ENCODE results near the gene STAU1. TPM values are rescaled to one million over a fixed set of nuclear protein-coding genes. Genes with fewer than 3 reads are reported as not detected.

STAU1 gene
- total and polyA plus RNA-seq, 2 donors (not counting 1 experiment from before 2014, with no cell fraction given) = 48.1 to 79.8 TPM

- Histone ChIP-seq H4K20me1 (ENCODE audit: control insufficient read depth, extremely low read depth, insufficient read depth, low read length) (no peaks in the 10 kb centered on the region), H3K4me3 (replicated peaks in 1 of 4; ENCODE audit: control extremely low read depth in 1 of 4, insufficient read depth in 1 of 4, low read depth in 3 of 4, low read length in 4 of 4) (peak overlapping the region in 1 of 4 experiments; percentile 2), H3K79me2 (ENCODE audit: control insufficient read depth, insufficient read depth, low read length) (peaks cover 31% of the 10 kb centered on the region), H3K36me3 (ENCODE audit: control insufficient read depth, insufficient read depth, low read length) (peaks cover 2% of the 10 kb centered on the region), H3K9ac (ENCODE audit: insufficient read depth, low read length) (no peak overlapping the region), H3K27me3 (ENCODE audit: control insufficient read depth, insufficient read depth, low read length) (no peaks in the 10 kb centered on the region), H3K4me1 (ENCODE audit: control insufficient read depth, extremely low read depth, insufficient read depth, low read length) (peaks cover 4% of the 10 kb centered on the region), H3K4me2 (ENCODE audit: extremely low read depth, insufficient read depth, low read length) (peak overlapping the region; percentile 82), H3K9me3 (ENCODE audit: control insufficient read depth, insufficient read depth, low read depth, low read length) (no peaks in the 10 kb centered on the region), H3K27ac (ENCODE audit: insufficient read depth, low read length) (peak overlapping the region; percentile 22), H2AFZ (ENCODE audit: low read length) (no peak overlapping the region)
- no peak for DNase-seq (ENCODE audit: low read depth in 2 of 2)
- TF ChIP-seq EZH2 (IDR thresholded peaks at IDR 0.05; ENCODE audit: low read length, missing control alignments) (no peak), CTCF (conservative IDR thresholded peaks at IDR 0.05 in 1 of 2, IDR thresholded peaks at IDR 0.05 in 1 of 2; ENCODE audit: low read depth in 1 of 2, low read length in 2 of 2) (no peak)
Observed at GRCh38 chr20:49166534-49167449, 21.3 kb downstream of the STAU1 start.

GRCh38 chr20:49165611-49166010 is 22.5 kb downstream of the STAU1 start:
- no peak overlapping the region for H2AFZ ChIP-seq (ENCODE audit: low read length)
- H3K9me3 ChIP-seq (ENCODE audit: control insufficient read depth, insufficient read depth, low read depth, low read length) = no peaks in the 10 kb centered on the region
- no peaks in the 10 kb centered on the region for H3K27me3 ChIP-seq (ENCODE audit: control insufficient read depth, insufficient read depth, low read length)
- peaks cover 34% of the 10 kb centered on the region for H3K79me2 ChIP-seq (ENCODE audit: control insufficient read depth, insufficient read depth, low read length)
- H3K9ac ChIP-seq (ENCODE audit: insufficient read depth, low read length) = no peak overlapping the region
- H3K4me1 ChIP-seq (ENCODE audit: control insufficient read depth, extremely low read depth, insufficient read depth, low read length) = peaks cover 4% of the 10 kb centered on the region
- no peak for TF ChIP-seq EZH2 (IDR thresholded peaks at IDR 0.05; ENCODE audit: low read length, missing control alignments)
- TF ChIP-seq CTCF (conservative IDR thresholded peaks at IDR 0.05 in 1 of 2, IDR thresholded peaks at IDR 0.05 in 1 of 2; ENCODE audit: low read depth in 1 of 2, low read length in 2 of 2) = no peak
- H3K4me2 ChIP-seq (ENCODE audit: extremely low read depth, insufficient read depth, low read length) = no peak overlapping the region
- H3K27ac ChIP-seq (ENCODE audit: insufficient read depth, low read length) = no peak overlapping the region
- DNase-seq (ENCODE audit: low read depth in 2 of 2) = no peak
- peaks cover 2% of the 10 kb centered on the region for H3K36me3 ChIP-seq (ENCODE audit: control insufficient read depth, insufficient read depth, low read length)
- no peak overlapping the region for H3K4me3 ChIP-seq (replicated peaks in 1 of 4; ENCODE audit: control extremely low read depth in 1 of 4, insufficient read depth in 1 of 4, low read depth in 3 of 4, low read length in 4 of 4)
- no peaks in the 10 kb centered on the region for H4K20me1 ChIP-seq (ENCODE audit: control insufficient read depth, extremely low read depth, insufficient read depth, low read length)

- TF ChIP-seq CTCF (conservative IDR thresholded peaks at IDR 0.05 in 1 of 2, IDR thresholded peaks at IDR 0.05 in 1 of 2; ENCODE audit: low read depth in 1 of 2, low read length in 2 of 2) (no peak), EZH2 (IDR thresholded peaks at IDR 0.05; ENCODE audit: low read length, missing control alignments) (no peak)
- H4K20me1 ChIP-seq (ENCODE audit: control insufficient read depth, extremely low read depth, insufficient read depth, low read length) = no peaks in the 10 kb centered on the region
Observed at GRCh38 chr20:49163696-49164095, 24.4 kb downstream of the STAU1 start.

More at GRCh38 chr20:49163696-49164095, 24.4 kb downstream of the STAU1 start:
- H3K4me3 ChIP-seq (replicated peaks in 1 of 4; ENCODE audit: control extremely low read depth in 1 of 4, insufficient read depth in 1 of 4, low read depth in 3 of 4, low read length in 4 of 4) = no peak overlapping the region
- no peaks in the 10 kb centered on the region for H3K9me3 ChIP-seq (ENCODE audit: control insufficient read depth, insufficient read depth, low read depth, low read length)
- peaks cover 32% of the 10 kb centered on the region for H3K79me2 ChIP-seq (ENCODE audit: control insufficient read depth, insufficient read depth, low read length)
- H3K27ac ChIP-seq (ENCODE audit: insufficient read depth, low read length) = no peak overlapping the region
- no peak for DNase-seq (ENCODE audit: low read depth in 2 of 2)
- H3K4me1 ChIP-seq (ENCODE audit: control insufficient read depth, extremely low read depth, insufficient read depth, low read length) = peaks cover 4% of the 10 kb centered on the region
- no peak overlapping the region for H3K4me2 ChIP-seq (ENCODE audit: extremely low read depth, insufficient read depth, low read length)
- no peak overlapping the region for H2AFZ ChIP-seq (ENCODE audit: low read length)
- H3K9ac ChIP-seq (ENCODE audit: insufficient read depth, low read length) = no peak overlapping the region
- peaks cover 2% of the 10 kb centered on the region for H3K36me3 ChIP-seq (ENCODE audit: control insufficient read depth, insufficient read depth, low read length)
- no peaks in the 10 kb centered on the region for H3K27me3 ChIP-seq (ENCODE audit: control insufficient read depth, insufficient read depth, low read length)

Measured in fibroblast of lung (primary cell).